Measurements from ENCODE around the gene E2F2. TPM values are rescaled to one million over a fixed set of nuclear protein-coding genes. Genes with fewer than 3 reads are reported as not detected.

The E2F2 gene
- total and polyA plus RNA-seq, 2 of the 4 experiments (the other 2 are of a cell fraction): 0.36 to 0.51 TPM

DNA sequence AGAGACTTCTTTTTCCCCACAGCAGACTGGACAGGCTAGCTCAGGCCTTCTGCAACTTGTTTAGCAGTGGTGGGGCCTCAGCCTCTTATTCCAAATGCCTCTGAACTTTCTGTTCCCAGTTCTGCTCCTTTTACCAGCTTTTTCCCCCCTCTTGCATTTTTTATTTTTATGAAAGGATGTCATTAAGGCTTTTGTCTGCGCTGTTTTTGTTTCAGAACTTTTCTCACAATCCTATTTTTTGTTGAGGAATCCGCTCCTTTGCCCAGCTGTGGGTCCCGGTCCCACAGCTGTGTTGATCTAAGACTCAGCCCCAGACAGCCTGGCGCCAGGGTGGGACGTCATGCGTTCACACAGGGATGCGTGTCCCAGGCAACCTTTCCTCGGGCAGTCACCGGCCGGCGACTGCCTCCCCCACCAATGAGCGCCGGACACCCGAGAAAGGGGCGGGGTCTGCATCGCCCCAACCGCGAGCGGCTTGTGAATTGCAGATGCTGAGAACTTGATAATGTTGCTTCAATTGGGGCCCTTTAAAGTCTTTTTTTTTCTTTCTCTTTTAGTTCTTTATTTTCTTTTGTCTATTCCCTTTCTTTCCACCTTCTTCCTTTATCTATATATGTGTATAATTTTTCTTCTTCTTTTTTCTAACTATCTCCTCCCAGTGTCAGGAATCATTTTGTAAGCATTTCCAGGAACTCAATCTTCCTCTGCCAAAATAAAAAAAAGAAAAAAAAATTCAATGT is 31.3 kb upstream of the E2F2 start (continued):
- TF ChIP-seq, protein P1, sequence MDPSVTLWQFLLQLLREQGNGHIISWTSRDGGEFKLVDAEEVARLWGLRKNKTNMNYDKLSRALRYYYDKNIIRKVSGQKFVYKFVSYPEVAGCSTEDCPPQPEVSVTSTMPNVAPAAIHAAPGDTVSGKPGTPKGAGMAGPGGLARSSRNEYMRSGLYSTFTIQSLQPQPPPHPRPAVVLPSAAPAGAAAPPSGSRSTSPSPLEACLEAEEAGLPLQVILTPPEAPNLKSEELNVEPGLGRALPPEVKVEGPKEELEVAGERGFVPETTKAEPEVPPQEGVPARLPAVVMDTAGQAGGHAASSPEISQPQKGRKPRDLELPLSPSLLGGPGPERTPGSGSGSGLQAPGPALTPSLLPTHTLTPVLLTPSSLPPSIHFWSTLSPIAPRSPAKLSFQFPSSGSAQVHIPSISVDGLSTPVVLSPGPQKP (IDR thresholded peaks at IDR 0.05; ENCODE audit: borderline replicate concordance, low read depth, low read length): no peak
- TF ChIP-seq RCOR1 (IDR thresholded peaks at IDR 0.05; ENCODE audit: insufficient replicate concordance, low read length): peak; percentile 95

DNA sequence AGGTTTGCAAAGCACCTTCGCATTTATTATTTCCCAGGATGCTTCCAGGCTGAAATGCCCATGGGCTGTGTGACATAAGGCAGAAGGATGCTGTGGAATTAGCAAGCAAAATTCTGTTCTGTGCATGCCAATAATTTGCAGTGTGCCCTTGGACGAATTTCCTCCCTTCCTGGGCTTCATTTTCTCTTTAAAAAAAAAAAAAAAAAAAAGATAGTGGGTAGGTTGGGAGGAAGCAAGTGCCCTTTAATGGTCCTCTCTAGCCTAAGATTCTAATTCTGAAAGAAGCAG is 30.7 kb upstream of the E2F2 start:
- ATAC-seq (ENCODE audit: low read depth): no peak
- Histone ChIP-seq H3K4me3 (ENCODE audit: insufficient read depth, low read depth, low read length) (no peak overlapping the region), H2AK9ac (replicated peaks; ENCODE audit: low read depth, low read length, poor library complexity) (peak overlapping the region; percentile 55), H3K23ac (ENCODE audit: low read depth, low read length) (peak overlapping the region; percentile 99), H3K27ac (ENCODE audit: insufficient read depth, low read length) (peak overlapping the region; percentile 91), H2BK20ac (ENCODE audit: low read depth, low read length) (peak overlapping the region; percentile 97), H3K36me3 (ENCODE audit: control insufficient read depth, insufficient read depth, low read length) (peaks cover 16% of the 10 kb centered on the region), H4K8ac (ENCODE audit: low read depth in 2 of 2, low read length in 2 of 2) (peak overlapping the region; percentile 70 to 95), H3K18ac (ENCODE audit: low read depth, low read length) (peak overlapping the region; percentile 84), H2AFZ (replicated peaks; ENCODE audit: low read length, poor library complexity) (peak overlapping the region; percentile 35), H3K56ac (ENCODE audit: extremely low read depth, insufficient read depth, low read length) (peak overlapping the region; percentile 96), H2BK5ac (ENCODE audit: low read depth, low read length, poor library complexity, severe bottlenecking) (peak overlapping the region; percentile 92), H4K20me1 (ENCODE audit: insufficient read depth, low read length) (peaks cover 26% of the 10 kb centered on the region), H3K79me1 (ENCODE audit: low read depth in 1 of 2, low read length in 2 of 2) (peaks cover 16 to 44% of the 10 kb centered on the region in 2 experiments; a peak in 3 of 4 replicates), H4K91ac (ENCODE audit: insufficient read depth, low read depth, low read length) (peak overlapping the region; percentile 99), H2BK15ac (ENCODE audit: low read depth, low read length) (peak overlapping the region; percentile 99), H3K4me2 (ENCODE audit: low read depth, low read length) (peak overlapping the region; percentile 66), H3K14ac (replicated peaks; ENCODE audit: low read depth, low read length) (peak overlapping the region; percentile 97), H3K9ac (ENCODE audit: low read depth, low read length) (peak overlapping the region; percentile 88), H3K9me3 (ENCODE audit: control insufficient read depth, insufficient read depth, low read length) (no peaks in the 10 kb centered on the region), H3K27me3 (ENCODE audit: control insufficient read depth, insufficient read depth, low read length) (no peaks in the 10 kb centered on the region), H3K4ac (ENCODE audit: low read depth, low read length) (peak overlapping the region; percentile 97), H3K9me1 (ENCODE audit: insufficient read depth, low read length) (peaks cover 15% of the 10 kb centered on the region), H2BK120ac (ENCODE audit: low read depth, low read length) (peak overlapping the region; percentile 98), H4K5ac (ENCODE audit: low read depth, low read length) (peak overlapping the region; percentile 98), H3K4me1 (ENCODE audit: control insufficient read depth, insufficient read depth, low read length) (peaks cover 30% of the 10 kb centered on the region), H2AK5ac (ENCODE audit: low read depth, low read length) (peak overlapping the region; percentile 45)
- DNase-seq: no peak
- ChIA-PET CTCF (interaction anchor here (0.6 to 1.2 kb wide), 2 partner anchors 22 to 76 kb away, joined by 3 read pairs; no protein-coding TSS in a partner anchor), POLR2A (ENCODE audit: unreplicated experiment) (no interaction called here)
- in situ Hi-C loops (cut with MboI; ENCODE audit: low sequenced_read_pairs): no loop called here
- WGBS, 2 experiments (ENCODE audit: extremely low coverage in 2 of 2, insufficient read length in 1 of 2): no CpG with 5 or more reads among the region's 2 CpGs
- BruUV-seq (replicated peaks): no TSS peak
- intact Hi-C loops (cut with micrococcal nuclease): loop anchor here (2.0 kb wide), 1 partner anchor 17 kb away; no protein-coding TSS in a partner anchor
- dilution Hi-C loops (cut with HindIII; ENCODE audit: low sequenced_read_pairs, unreplicated experiment): no loop called here
- TF ChIP-seq FOS (IDR thresholded peaks at IDR 0.05; ENCODE audit: low read depth, low read length): no peak
- no peak for TF ChIP-seq MAZ (IDR thresholded peaks at IDR 0.05; ENCODE audit: borderline replicate concordance, low read depth, low read length)
- TF ChIP-seq, protein P2, sequence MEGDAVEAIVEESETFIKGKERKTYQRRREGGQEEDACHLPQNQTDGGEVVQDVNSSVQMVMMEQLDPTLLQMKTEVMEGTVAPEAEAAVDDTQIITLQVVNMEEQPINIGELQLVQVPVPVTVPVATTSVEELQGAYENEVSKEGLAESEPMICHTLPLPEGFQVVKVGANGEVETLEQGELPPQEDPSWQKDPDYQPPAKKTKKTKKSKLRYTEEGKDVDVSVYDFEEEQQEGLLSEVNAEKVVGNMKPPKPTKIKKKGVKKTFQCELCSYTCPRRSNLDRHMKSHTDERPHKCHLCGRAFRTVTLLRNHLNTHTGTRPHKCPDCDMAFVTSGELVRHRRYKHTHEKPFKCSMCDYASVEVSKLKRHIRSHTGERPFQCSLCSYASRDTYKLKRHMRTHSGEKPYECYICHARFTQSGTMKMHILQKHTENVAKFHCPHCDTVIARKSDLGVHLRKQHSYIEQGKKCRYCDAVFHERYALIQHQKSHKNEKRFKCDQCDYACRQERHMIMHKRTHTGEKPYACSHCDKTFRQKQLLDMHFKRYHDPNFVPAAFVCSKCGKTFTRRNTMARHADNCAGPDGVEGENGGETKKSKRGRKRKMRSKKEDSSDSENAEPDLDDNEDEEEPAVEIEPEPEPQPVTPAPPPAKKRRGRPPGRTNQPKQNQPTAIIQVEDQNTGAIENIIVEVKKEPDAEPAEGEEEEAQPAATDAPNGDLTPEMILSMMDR (conservative IDR thresholded peaks at IDR 0.05; ENCODE audit: low read depth, low read length): no peak
- no peak for TF ChIP-seq NFE2L2 (IDR thresholded peaks at IDR 0.05; ENCODE audit: low read depth, low read length)
- no peak for TF ChIP-seq BHLHE40 (IDR thresholded peaks at IDR 0.05; ENCODE audit: low read depth, low read length)
- TF ChIP-seq, protein P3, sequence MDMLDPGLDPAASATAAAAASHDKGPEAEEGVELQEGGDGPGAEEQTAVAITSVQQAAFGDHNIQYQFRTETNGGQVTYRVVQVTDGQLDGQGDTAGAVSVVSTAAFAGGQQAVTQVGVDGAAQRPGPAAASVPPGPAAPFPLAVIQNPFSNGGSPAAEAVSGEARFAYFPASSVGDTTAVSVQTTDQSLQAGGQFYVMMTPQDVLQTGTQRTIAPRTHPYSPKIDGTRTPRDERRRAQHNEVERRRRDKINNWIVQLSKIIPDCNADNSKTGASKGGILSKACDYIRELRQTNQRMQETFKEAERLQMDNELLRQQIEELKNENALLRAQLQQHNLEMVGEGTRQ (IDR thresholded peaks at IDR 0.05; ENCODE audit: low read depth, low read length): no peak
- no peak for TF ChIP-seq MAFK (IDR thresholded peaks at IDR 0.05; ENCODE audit: low read depth, low read length)
- no peak for TF ChIP-seq POLR2A (IDR thresholded peaks at IDR 0.05; ENCODE audit: low read depth, low read length)
- TF ChIP-seq RAD21 (IDR thresholded peaks at IDR 0.05; ENCODE audit: low read length): no peak
- TF ChIP-seq CEBPB (IDR thresholded peaks at IDR 0.05; ENCODE audit: low read depth, low read length): no peak
- no peak for TF ChIP-seq RCOR1 (IDR thresholded peaks at IDR 0.05; ENCODE audit: insufficient replicate concordance, low read length)
- no peak for TF ChIP-seq CHD1 (IDR thresholded peaks at IDR 0.05; ENCODE audit: low read depth, low read length)

All from IMR-90 (cell line).